ENCODE measurements around the gene TMEM219.
"Not testable (repeated sequence)": the region's sequence is repeated elsewhere in the genome, so short reads cannot be mapped to it uniquely, and the experiment has no call there.

TMEM219 gene

DNA sequence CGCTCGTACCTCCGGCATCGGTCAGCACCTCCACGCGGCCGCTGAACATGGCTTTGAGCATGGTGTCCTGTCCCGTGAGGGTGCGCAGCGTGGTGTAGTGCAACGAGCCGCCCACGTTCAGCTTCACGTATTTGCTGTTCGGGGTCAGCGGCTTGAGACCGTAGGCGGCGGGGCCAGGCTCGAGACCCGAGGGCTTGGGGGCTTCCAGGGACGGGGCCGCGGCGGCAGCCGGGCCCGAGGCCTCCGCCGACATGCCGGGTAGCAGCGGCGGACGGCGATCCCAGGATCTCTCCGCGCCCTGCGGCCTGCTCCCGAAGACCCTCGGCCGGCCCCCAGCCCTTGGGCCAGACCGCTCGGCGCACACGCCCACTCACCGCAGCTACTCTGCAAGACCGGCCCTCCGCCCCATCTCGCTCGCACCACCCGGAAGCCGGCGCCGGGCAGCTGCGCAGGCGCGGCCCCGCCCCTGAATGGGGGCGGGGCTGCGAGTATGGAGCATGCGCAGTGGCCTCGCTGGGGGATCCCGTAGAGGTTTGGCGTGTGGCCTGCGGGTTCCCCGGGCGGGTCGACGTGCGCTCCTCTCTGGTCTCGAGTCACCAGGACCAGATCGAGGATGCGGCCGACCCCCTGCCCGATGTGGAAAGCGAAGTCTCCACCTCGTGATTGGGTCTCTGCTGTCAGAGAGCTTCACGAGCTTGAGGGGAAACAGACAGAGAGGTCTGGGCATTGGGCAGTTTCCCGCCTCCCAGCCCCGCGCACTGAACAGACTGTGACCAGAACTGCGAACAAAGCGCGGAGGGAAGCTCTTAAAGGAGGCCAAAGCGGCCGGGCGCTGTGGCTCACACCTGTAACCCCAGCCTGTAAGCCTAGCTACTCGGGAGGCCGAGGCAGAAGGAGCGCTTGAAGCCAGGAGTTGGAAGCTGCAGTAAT lies 35.8 kb upstream of the TMEM219 start, which contains the start of gene KCTD13:
KCTD13 (minus strand) TSS at position 446 of the 930 bp plus-strand sequence; CDS start at position 253, 193 bp downstream.
- TF ChIP-seq TAF1 (IDR thresholded peaks at IDR 0.05; ENCODE audit: borderline replicate concordance, low read depth, low read length), result no peak
- peak; percentile 70; the same call in 1 of the 2 replicates for TF ChIP-seq POLR2AphosphoS5 (IDR thresholded peaks at IDR 0.05; ENCODE audit: low read depth, low read length)
- TF ChIP-seq POLR2A (IDR thresholded peaks at IDR 0.05; ENCODE audit: low read depth, low read length), result peak; percentile 71
- FAIRE-seq (peak; percentile 90), DNase-seq (ENCODE audit: insufficient read length) (peak; percentile 99)

DNA sequence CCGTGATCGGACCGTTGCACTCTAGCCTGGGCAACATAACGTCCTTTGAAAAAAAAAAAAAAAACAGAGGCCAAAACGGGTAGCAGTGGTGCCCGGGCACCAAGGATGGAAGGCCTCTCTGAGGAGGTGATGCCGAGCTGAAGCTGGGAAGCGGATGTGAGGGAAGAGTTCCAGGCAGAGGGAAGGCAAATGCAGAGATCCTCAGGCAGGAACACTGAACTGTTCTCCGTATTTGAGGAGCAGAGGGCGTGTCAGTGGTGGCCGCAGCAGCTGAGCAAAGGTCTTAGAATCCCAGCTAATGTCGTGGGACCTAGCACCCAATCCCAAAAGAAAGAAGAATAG lies 35.2 kb upstream of the TMEM219 start:
- DNase-seq (ENCODE audit: insufficient read length) (no peak), FAIRE-seq (no peak)
- no peak for TF ChIP-seq POLR2AphosphoS5 (IDR thresholded peaks at IDR 0.05; ENCODE audit: low read depth, low read length)
- no peak for TF ChIP-seq POLR2A (IDR thresholded peaks at IDR 0.05; ENCODE audit: low read depth, low read length)
- TF ChIP-seq TAF1 (IDR thresholded peaks at IDR 0.05; ENCODE audit: borderline replicate concordance, low read depth, low read length), result no peak

DNA sequence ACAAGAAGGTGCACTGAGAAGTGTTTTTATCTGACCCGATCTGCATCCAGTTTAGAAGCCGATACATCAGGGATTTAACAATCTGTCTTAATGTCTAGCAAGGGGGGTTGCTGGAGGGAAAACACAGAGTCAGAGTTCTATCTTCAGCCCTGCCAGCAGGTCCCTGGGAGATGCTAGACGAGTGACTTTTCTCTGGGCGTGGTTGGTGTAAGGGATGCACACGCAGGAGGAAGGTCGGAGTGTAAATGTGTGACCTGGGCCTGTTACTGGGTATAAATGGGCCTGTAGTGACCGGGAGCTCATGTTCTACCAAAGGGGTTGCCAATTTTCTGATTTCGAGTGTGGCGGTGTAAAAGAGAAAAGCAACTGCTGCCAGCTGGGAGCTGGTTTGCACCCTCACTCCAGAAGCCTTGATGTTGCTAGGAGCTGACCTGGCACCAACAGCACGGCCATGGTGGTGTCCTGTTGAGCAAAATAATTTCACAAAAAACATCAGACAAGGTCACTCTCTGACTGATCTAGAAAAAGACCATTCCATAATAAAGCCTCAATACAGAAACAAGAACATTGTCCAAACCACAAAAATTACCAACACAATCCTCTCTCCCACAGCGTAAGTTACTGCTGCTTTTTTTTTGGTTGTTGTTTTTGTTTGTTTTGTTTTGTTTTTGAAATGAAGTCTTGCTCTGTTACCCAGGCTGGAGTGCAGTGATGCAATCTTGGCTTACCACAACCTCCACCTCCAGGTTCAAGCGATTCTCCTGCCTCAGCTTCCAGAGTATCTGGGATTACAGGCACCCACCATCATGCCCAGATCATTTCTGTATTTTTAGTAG lies 34.6 kb upstream of the TMEM219 start:
- no peak for FAIRE-seq
- DNase-seq (ENCODE audit: insufficient read length), result no peak
- TF ChIP-seq TAF1 (IDR thresholded peaks at IDR 0.05; ENCODE audit: borderline replicate concordance, low read depth, low read length) (no peak), POLR2AphosphoS5 (IDR thresholded peaks at IDR 0.05; ENCODE audit: low read depth, low read length) (no peak), POLR2A (IDR thresholded peaks at IDR 0.05; ENCODE audit: low read depth, low read length) (no peak)

DNA sequence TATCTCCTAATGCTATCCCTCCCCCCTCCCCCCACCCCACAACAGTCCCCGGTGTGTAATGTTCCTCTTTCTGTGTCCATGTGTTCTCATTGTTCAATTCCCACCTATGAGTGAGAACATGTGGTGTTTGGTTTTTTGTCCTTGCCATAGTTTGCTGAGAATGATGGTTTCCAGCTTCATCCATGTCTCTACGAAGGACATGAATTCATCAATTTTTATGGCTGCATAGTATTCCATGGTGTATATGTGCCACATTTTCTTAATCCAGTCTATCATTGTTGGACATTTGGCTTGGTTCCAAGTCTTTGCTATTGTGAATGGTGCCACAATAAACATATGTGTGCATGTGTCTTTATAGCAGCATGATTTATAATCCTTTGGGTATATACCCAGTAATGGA lies 30.1 kb upstream of the TMEM219 start:
- FAIRE-seq, result not testable (repeated sequence)

DNA sequence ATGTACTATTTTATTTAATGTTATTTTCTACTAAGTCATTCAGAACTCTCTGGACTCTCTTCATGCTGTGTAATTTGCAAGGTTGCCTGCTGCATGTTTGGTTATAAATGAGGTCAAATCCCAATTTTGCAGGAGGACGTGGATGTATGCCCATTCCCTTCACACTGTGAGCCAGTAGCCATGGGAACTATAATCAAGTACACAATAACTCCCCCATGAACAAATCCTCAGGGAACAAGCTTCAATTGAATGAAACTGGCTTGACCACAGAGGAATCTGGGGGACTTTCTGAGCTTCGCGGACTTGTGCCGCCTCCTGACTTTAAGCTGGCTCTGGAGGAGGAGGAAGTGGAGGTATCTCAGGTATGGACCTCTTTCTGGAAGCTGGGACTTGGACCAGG lies 21.2 kb upstream of the TMEM219 start:
- TF ChIP-seq TAF1 (IDR thresholded peaks at IDR 0.05; ENCODE audit: borderline replicate concordance, low read depth, low read length) (no peak), POLR2AphosphoS5 (IDR thresholded peaks at IDR 0.05; ENCODE audit: low read depth, low read length) (no peak), POLR2A (IDR thresholded peaks at IDR 0.05; ENCODE audit: low read depth, low read length) (no peak)
- FAIRE-seq, result no peak
- DNase-seq (ENCODE audit: insufficient read length), result no peak

More for the DNA sequence above, 30.1 kb upstream of the TMEM219 start:
- DNase-seq (ENCODE audit: insufficient read length), result not testable (repeated sequence)

DNA sequence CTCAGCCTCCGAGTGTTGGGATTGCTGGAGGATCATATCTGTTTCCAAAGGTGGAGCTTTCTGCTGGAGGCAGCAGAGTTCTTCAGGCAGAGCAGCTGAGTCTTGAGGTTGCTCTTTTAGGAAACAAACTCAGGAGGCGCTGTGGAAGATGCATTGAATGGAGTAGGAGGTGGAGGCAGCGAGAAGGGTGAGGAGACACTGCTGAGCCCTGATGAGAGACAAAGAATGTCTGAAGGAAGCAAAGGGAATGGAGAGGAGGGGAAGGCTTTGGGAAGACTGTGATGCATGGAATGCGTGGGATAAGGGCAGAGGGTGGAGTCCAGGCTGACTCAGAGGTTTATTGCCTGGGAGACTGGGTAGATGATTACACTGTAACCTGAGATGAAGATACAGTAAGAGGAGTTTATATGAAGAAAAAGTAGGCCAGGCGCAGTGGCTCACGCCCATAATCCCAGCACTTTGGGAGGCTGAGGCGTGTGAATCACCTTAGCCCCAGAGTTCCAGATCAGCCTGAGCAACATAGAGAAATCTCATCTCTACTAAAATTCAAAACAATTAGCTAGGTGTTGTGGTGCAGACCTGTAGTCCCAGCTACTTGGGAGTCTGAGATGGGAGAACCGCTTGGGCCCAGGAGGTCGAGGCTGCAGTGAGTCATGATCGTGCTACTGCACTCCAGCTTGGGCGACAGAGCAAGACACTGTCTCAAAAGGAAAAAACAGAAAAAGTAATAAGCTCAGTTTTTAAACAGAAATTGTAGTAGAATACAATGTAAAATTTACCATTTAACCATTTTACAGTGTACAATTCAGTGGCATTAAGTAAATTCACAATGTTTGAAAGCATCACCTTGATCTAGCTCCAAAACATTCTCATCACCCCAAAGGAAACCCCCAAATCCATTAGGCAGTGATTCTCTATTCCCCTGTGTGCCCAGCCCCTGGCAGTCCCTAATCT lies 17.8 kb upstream of the TMEM219 start:
- FAIRE-seq (no peak), DNase-seq (ENCODE audit: insufficient read length) (no peak)
- no peak for TF ChIP-seq POLR2AphosphoS5 (IDR thresholded peaks at IDR 0.05; ENCODE audit: low read depth, low read length)
- no peak for TF ChIP-seq POLR2A (IDR thresholded peaks at IDR 0.05; ENCODE audit: low read depth, low read length)
- TF ChIP-seq TAF1 (IDR thresholded peaks at IDR 0.05; ENCODE audit: borderline replicate concordance, low read depth, low read length), result no peak

DNA sequence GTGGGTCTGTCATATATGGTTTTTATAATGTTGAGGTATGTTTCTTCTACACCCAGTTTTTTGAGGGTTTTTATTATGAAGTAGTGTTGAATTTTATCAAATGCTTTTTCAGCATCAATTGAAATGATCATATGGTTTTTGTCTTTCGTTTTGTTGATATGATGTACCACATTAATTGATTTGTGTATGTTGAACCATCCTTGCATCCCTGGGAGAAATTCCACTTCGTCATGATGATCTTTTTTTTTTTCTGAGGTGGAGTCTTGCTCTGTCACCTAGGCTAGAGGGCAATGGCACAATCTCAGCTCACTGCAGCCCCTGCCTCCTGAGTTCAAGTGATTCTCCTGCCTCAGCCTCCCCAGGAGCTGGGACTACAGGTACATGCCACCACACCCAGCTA lies 14.0 kb upstream of the TMEM219 start:
- no peak for TF ChIP-seq POLR2A (IDR thresholded peaks at IDR 0.05; ENCODE audit: low read depth, low read length)
- TF ChIP-seq TAF1 (IDR thresholded peaks at IDR 0.05; ENCODE audit: borderline replicate concordance, low read depth, low read length), result no peak
- TF ChIP-seq POLR2AphosphoS5 (IDR thresholded peaks at IDR 0.05; ENCODE audit: low read depth, low read length), result no peak
- FAIRE-seq (no peak), DNase-seq (ENCODE audit: insufficient read length) (no peak)

DNA sequence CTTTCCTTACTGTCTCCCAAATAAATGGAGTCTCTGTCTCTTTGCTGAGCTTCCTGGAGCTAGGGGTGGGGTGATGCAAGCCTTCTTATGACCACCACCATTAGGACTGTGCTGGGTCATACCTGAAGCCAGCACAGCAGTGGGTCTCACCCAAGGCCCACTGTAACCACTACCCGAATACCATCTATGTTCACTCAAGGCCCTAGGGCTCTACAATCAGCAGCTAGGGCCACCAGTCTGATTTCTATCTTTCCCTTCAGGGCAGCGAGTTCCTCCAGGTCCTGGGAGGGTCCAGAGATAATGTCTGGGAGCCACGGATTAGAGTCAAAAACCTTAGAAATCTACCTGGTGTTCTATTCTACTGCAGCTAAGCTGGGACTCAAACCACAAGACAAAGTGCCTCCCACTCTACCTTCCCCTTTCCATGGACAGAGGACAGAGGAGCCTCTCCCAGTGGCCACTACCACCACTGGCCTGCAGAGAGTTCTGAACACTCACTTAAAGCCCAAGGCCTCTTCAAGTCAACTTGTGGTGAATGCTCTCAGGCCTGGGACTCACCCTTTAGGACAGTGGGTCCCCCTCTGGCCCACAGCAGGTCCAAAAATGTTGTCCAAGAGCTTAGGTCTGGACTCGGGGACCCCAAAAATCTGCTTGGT lies 10.9 kb upstream of the TMEM219 start:
- no peak for FAIRE-seq
- TF ChIP-seq POLR2A (IDR thresholded peaks at IDR 0.05; ENCODE audit: low read depth, low read length) (no peak), TAF1 (IDR thresholded peaks at IDR 0.05; ENCODE audit: borderline replicate concordance, low read depth, low read length) (no peak), POLR2AphosphoS5 (IDR thresholded peaks at IDR 0.05; ENCODE audit: low read depth, low read length) (no peak)
- DNase-seq (ENCODE audit: insufficient read length), result no peak

DNA sequence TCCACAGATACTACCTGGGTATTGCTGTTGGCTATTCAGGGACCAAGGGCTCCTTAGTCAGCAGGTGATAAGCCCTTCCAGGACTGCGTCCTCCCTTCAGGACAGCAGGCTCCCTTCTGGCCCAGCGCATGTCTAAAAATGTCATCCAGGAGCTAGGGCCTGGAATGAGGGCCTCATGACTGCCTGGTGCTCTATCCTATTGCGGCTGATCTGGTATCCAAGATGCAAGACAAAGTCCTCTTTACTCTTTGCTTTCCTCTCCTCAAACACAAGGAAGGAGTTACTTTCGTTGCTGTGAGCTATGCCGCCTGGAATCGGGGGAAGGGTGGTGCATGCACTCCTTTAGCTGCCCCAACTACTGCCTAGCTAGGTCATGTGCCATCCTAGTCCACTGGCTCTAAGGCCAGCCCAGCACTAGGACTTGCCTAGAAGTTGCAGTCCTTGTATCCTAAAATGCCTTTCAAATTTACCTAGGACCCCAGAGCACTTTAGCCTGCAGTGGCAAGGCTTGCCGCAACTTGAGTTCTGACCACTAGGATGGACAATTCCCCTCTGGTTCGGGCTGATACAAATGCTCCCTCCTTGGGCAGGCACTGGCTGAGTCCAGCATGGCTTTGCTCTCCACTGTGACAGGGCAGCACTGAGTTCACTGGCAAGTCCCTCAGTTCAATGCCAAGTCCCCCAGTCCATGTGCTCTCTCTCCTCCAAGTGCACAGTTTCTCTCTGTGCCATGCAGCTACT lies 10.1 kb upstream of the TMEM219 start:
- no peak for TF ChIP-seq TAF1 (IDR thresholded peaks at IDR 0.05; ENCODE audit: borderline replicate concordance, low read depth, low read length)
- no peak for FAIRE-seq
- DNase-seq (ENCODE audit: insufficient read length), result no peak

DNA sequence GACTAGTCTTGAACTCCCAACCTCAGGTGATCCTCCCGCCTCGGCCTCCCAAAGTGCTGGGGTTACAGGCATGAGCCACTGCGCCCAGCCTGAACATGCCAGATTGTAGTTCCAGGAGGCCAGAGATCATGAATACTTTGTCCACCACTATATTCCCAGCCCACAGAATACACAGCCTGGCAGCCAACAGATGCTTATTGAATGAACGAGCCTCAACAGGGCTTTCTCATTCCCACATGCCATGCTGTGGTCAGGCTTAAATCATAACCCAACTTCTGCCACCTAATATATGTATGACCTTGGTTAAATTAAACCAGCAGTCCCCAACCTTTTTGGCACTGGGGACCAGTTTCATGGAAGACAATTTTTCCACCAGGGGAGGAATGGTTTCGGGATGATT lies 3.1 kb upstream of the TMEM219 start:
- no peak for TF ChIP-seq POLR2AphosphoS5 (IDR thresholded peaks at IDR 0.05; ENCODE audit: low read depth, low read length)
- no peak for TF ChIP-seq POLR2A (IDR thresholded peaks at IDR 0.05; ENCODE audit: low read depth, low read length)
- TF ChIP-seq TAF1 (IDR thresholded peaks at IDR 0.05; ENCODE audit: borderline replicate concordance, low read depth, low read length), result no peak
- FAIRE-seq, result no peak
- no peak for DNase-seq (ENCODE audit: insufficient read length)
